OCI-LY7 (cell line): Measurements from ENCODE around the gene ACACB.

Source experiments
- EZH2phosphoT487 ChIP-seq: fragments of 200-600 bp; sonication (generic); IDR thresholded peaks from 2 replicates; pipeline ENCODE4 v1.6.1; 2018; ENCODE audit warnings: low read depth, borderline replicate concordance, mild to moderate bottlenecking, mixed run types, antibody characterized with exemption, low read length, moderate library complexity, mixed read lengths
- TF ChIP-seq, protein P1 (sequence below): fragments of 200-600 bp; sonication (generic); conservative IDR thresholded peaks from 2 replicates; pipeline ENCODE4 v1.5.1; 2014; ENCODE audit warnings: mild to moderate bottlenecking, antibody characterized with exemption, low read length, moderate library complexity, mixed read lengths

GRCh38 chr12:109115404-109115757 is 1.0 kb upstream of the ACACB start:
- TF ChIP-seq, protein P1, sequence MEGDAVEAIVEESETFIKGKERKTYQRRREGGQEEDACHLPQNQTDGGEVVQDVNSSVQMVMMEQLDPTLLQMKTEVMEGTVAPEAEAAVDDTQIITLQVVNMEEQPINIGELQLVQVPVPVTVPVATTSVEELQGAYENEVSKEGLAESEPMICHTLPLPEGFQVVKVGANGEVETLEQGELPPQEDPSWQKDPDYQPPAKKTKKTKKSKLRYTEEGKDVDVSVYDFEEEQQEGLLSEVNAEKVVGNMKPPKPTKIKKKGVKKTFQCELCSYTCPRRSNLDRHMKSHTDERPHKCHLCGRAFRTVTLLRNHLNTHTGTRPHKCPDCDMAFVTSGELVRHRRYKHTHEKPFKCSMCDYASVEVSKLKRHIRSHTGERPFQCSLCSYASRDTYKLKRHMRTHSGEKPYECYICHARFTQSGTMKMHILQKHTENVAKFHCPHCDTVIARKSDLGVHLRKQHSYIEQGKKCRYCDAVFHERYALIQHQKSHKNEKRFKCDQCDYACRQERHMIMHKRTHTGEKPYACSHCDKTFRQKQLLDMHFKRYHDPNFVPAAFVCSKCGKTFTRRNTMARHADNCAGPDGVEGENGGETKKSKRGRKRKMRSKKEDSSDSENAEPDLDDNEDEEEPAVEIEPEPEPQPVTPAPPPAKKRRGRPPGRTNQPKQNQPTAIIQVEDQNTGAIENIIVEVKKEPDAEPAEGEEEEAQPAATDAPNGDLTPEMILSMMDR: no peak
- no peak for TF ChIP-seq EZH2phosphoT487
